ENCODE results near the gene MMRN2.
A peak's percentile ranks its signal among the peaks of the same experiment; 100 is the strongest.
"Not testable (repeated sequence)": the region's sequence is repeated elsewhere in the genome, so short reads cannot be mapped to it uniquely, and the experiment has no call there.

The MMRN2 gene

GRCh38 chr10:86957471-86958115 is at the start of gene MMRN2:
Gene MMRN2 (minus strand): TSS chr10:86957615. CDS start chr10:86957541, 74 bp downstream.
- DNase-seq = no peak

GRCh38 chr10:87007124-87007523 is 49.7 kb upstream of the MMRN2 start:
- DNase-seq = not testable (repeated sequence)

- DNase-seq = no peak
These were observed 43.1 kb upstream of the MMRN2 start for GRCh38 chr10:87000491-87000890.

GRCh38 chr10:86999802-87000403 is 42.5 kb upstream of the MMRN2 start:
- not testable (repeated sequence) for DNase-seq

GRCh38 chr10:86992929-86993328 is 35.5 kb upstream of the MMRN2 start:
- no peak for DNase-seq

GRCh38 chr10:86992456-86992855 is 35.0 kb upstream of the MMRN2 start:
- no peak for DNase-seq

- DNase-seq = not testable (repeated sequence)
These were observed 33.9 kb upstream of the MMRN2 start for GRCh38 chr10:86991362-86991761.

GRCh38 chr10:86988520-86988919 is 31.1 kb upstream of the MMRN2 start:
- DNase-seq = no peak

GRCh38 chr10:86984498-86984897 is 27.1 kb upstream of the MMRN2 start:
- not testable (repeated sequence) for DNase-seq

GRCh38 chr10:86981716-86982115 is 24.3 kb upstream of the MMRN2 start:
- no peak for DNase-seq

GRCh38 chr10:86981020-86981419 is 23.6 kb upstream of the MMRN2 start:
- not testable (repeated sequence) for DNase-seq

GRCh38 chr10:86979977-86980448 is 22.6 kb upstream of the MMRN2 start:
- no peak for DNase-seq

- no peak for DNase-seq
These were observed 21.9 kb upstream of the MMRN2 start for GRCh38 chr10:86979296-86979818.

GRCh38 chr10:86978457-86978856 is 21.0 kb upstream of the MMRN2 start:
- DNase-seq = not testable (repeated sequence)

GRCh38 chr10:86976362-86977056 is 19.1 kb upstream of the MMRN2 start:
- DNase-seq = no peak

GRCh38 chr10:86974484-86974883 is 17.1 kb upstream of the MMRN2 start:
- DNase-seq = no peak

- no peak for DNase-seq
These were observed 15.4 kb upstream of the MMRN2 start for GRCh38 chr10:86972613-86973380.

GRCh38 chr10:86971232-86971991 is 14.0 kb upstream of the MMRN2 start:
- DNase-seq = peak; percentile 84

- DNase-seq = no peak
These were observed 13.5 kb upstream of the MMRN2 start for GRCh38 chr10:86970982-86971231.

- no peak for DNase-seq
These were observed 13.0 kb upstream of the MMRN2 start for GRCh38 chr10:86970162-86970981.

GRCh38 chr10:86969421-86970041 is 12.1 kb upstream of the MMRN2 start:
- DNase-seq = no peak
